ENCODE results near the gene TMSB4X.
A peak's percentile ranks its signal among the peaks of the same experiment; 100 is the strongest.

TMSB4X gene

DNA sequence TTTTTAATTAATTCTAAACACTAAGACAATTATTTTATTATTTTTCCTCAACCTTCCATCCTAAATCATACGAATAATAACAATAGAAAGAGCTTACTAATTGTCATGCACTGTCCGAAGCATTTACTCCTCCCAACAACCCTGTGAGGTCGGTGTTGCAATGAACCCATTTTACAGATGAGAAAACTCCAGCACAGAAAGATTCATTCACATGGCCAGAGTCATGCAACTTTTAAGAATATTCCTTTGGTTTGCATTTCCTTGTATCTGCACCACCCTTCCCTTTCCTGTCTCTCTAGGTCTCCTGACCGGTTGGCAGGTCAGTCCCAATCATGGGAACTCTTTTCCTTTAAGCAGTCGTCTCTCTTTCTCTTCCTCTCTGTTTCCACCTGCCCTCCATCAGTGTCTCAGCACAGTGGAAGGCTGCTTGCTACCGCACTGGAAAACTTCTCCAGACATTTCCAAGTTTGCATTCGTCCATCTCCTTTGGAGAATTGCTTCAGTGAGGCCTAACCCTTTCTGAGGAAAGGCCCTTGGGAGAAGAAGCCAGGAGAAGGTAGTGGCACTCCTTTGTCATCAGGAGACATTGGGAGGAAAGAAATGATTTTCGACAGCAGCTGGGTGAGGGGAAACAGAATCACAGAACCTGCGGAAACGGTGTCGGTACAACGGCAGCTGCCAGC lies 1.9 kb upstream of the TMSB4X start:
- H3K4me1 ChIP-seq (ENCODE audit: control insufficient read depth, low read length) = peaks cover 64% of the 10 kb centered on the region

DNA sequence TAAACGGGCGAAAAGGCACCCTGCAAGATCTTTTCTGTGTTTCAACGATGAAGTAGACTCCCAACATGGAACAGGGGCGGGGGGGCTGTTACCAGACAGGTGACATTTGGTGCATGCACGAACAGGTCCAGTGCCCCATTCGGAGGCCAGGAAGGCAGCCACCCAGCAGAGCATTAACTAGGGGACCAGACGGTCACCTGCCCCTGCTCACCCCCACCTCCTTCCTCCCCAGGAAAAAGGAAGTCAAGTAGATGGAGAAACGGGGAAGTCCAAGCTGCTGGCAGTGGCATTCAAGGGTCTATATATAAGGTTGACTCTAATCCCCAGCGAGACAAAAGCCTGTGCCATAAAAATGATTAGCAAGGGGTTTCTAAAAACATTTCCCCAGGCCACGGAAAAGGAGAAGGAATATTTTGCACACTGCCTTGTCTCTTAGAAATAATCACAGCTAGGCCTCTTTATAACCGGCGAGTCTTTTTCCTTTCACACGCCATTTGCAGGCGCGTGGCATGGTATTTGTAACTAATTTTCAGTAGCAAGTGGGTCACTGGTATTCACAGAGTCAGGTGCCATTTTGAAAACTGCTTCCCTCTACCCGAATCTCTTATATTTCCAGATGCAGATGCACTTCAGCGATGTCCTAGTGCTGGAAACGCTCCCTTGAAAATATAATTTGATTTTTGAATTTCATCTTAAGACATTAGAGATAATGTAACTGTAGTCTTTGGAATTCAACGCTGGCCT lies 1.2 kb upstream of the TMSB4X start:
- peaks cover 43% of the 10 kb centered on the region for H3K79me2 ChIP-seq (ENCODE audit: control insufficient read depth, low read length)
- no peaks in the 10 kb centered on the region for H3K27me3 ChIP-seq (ENCODE audit: control insufficient read depth, low read length)
- H3F3A ChIP-seq (ENCODE audit: control insufficient read depth, insufficient read depth) = peaks cover 54% of the 10 kb centered on the region
- peaks cover 27% of the 10 kb centered on the region for H3K36me3 ChIP-seq (ENCODE audit: control insufficient read depth, low read length)
- no peaks in the 10 kb centered on the region for H4K20me1 ChIP-seq (ENCODE audit: control insufficient read depth, insufficient read depth, low read depth, low read length)
- no peak for TF ChIP-seq EZH2phosphoT487 (IDR thresholded peaks at IDR 0.05; ENCODE audit: borderline replicate concordance, low read length)
- TF ChIP-seq, protein P1, sequence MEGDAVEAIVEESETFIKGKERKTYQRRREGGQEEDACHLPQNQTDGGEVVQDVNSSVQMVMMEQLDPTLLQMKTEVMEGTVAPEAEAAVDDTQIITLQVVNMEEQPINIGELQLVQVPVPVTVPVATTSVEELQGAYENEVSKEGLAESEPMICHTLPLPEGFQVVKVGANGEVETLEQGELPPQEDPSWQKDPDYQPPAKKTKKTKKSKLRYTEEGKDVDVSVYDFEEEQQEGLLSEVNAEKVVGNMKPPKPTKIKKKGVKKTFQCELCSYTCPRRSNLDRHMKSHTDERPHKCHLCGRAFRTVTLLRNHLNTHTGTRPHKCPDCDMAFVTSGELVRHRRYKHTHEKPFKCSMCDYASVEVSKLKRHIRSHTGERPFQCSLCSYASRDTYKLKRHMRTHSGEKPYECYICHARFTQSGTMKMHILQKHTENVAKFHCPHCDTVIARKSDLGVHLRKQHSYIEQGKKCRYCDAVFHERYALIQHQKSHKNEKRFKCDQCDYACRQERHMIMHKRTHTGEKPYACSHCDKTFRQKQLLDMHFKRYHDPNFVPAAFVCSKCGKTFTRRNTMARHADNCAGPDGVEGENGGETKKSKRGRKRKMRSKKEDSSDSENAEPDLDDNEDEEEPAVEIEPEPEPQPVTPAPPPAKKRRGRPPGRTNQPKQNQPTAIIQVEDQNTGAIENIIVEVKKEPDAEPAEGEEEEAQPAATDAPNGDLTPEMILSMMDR (IDR thresholded peaks at IDR 0.05; ENCODE audit: low read depth, low read length, poor library complexity, severe bottlenecking) = no peak
- peak overlapping the region; percentile 93 for H3K4me3 ChIP-seq (ENCODE audit: low read length)
- H3K9me2 ChIP-seq (replicated peaks; ENCODE audit: control insufficient read depth, low read length) = no peaks in the 10 kb centered on the region
- peak overlapping the region; percentile 99 for H3K27ac ChIP-seq (ENCODE audit: low read depth, low read length)
- H3K4me2 ChIP-seq (ENCODE audit: low read length) = peak overlapping the region; percentile 92
- H3K4me1 ChIP-seq (ENCODE audit: control insufficient read depth, low read length) = peaks cover 64% of the 10 kb centered on the region
- H3K9me3 ChIP-seq (ENCODE audit: control insufficient read depth, insufficient read depth, low read length) = no peaks in the 10 kb centered on the region

More for the DNA sequence above, 1.9 kb upstream of the TMSB4X start:
- Histone ChIP-seq H3K9me2 (replicated peaks; ENCODE audit: control insufficient read depth, low read length) (no peaks in the 10 kb centered on the region), H3K79me2 (ENCODE audit: control insufficient read depth, low read length) (peaks cover 43% of the 10 kb centered on the region), H3K4me2 (ENCODE audit: low read length) (peak overlapping the region; percentile 92), H3K4me3 (ENCODE audit: low read length) (peak overlapping the region; percentile 93), H3K27me3 (ENCODE audit: control insufficient read depth, low read length) (no peaks in the 10 kb centered on the region), H3K36me3 (ENCODE audit: control insufficient read depth, low read length) (peaks cover 27% of the 10 kb centered on the region), H3F3A (ENCODE audit: control insufficient read depth, insufficient read depth) (peaks cover 53% of the 10 kb centered on the region), H4K20me1 (ENCODE audit: control insufficient read depth, insufficient read depth, low read depth, low read length) (no peaks in the 10 kb centered on the region), H3K27ac (ENCODE audit: low read depth, low read length) (peak overlapping the region; percentile 99), H3K9me3 (ENCODE audit: control insufficient read depth, insufficient read depth, low read length) (no peaks in the 10 kb centered on the region)
- no peak for TF ChIP-seq EZH2phosphoT487 (IDR thresholded peaks at IDR 0.05; ENCODE audit: borderline replicate concordance, low read length)
- TF ChIP-seq, protein P1 (IDR thresholded peaks at IDR 0.05; ENCODE audit: low read depth, low read length, poor library complexity, severe bottlenecking) = no peak

DNA sequence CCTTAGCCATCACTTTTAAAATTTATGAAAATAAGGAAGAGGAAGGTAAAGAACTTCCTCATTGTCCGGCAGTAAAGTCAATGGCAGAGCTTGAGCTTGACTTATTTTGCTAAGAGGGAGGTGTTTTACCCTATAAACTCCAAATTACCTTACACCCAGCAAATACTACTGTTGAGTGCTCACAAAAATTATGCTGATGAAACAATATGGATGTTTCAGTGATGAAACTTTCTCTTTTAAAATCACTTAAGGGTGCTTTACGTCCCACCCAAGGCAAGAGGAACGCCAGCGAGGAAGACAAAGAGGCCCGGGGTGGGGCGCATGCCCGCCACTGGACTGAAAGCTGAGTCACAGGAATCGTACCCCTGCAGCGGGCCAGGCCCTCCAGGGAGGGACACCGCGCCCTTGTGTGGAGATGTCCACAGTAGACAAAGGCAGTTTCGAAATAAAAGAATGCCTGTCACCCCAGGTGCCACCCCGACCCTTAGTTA lies 560 bp upstream of the TMSB4X start:
- H4K20me1 ChIP-seq (ENCODE audit: control insufficient read depth, insufficient read depth, low read depth, low read length) = no peaks in the 10 kb centered on the region
- H3K4me2 ChIP-seq (ENCODE audit: low read length) = peak overlapping the region; percentile 92
- no peaks in the 10 kb centered on the region for H3K9me3 ChIP-seq (ENCODE audit: control insufficient read depth, insufficient read depth, low read length)
- H3K27me3 ChIP-seq (ENCODE audit: control insufficient read depth, low read length) = no peaks in the 10 kb centered on the region
- peaks cover 27% of the 10 kb centered on the region for H3K36me3 ChIP-seq (ENCODE audit: control insufficient read depth, low read length)
- peak overlapping the region; percentile 99 for H3K27ac ChIP-seq (ENCODE audit: low read depth, low read length)
- peak overlapping the region; percentile 93 for H3K4me3 ChIP-seq (ENCODE audit: low read length)
- peaks cover 58% of the 10 kb centered on the region for H3F3A ChIP-seq (ENCODE audit: control insufficient read depth, insufficient read depth)
- peaks cover 64% of the 10 kb centered on the region for H3K4me1 ChIP-seq (ENCODE audit: control insufficient read depth, low read length)
- no peaks in the 10 kb centered on the region for H3K9me2 ChIP-seq (replicated peaks; ENCODE audit: control insufficient read depth, low read length)
- TF ChIP-seq EZH2phosphoT487 (IDR thresholded peaks at IDR 0.05; ENCODE audit: borderline replicate concordance, low read length) = no peak
- H3K79me2 ChIP-seq (ENCODE audit: control insufficient read depth, low read length) = peaks cover 43% of the 10 kb centered on the region

DNA sequence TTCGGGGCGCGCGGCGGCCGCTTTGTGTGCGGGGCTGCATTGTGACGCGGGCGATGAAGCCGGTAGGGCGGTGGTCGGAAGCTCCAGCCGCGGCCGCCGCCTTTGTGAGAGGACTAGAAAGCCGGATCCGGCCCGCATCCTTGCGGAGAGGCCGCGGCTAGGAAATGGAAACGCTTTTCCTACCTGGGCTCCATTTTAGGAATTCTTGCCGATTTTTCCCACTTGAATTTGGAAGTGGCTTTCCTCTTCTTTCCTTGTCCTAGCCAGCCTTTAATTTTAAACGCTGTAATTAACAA lies 708 bp downstream of the TMSB4X start:
- TF ChIP-seq EZH2phosphoT487 (IDR thresholded peaks at IDR 0.05; ENCODE audit: borderline replicate concordance, low read length) = no peak
- TF ChIP-seq, protein P1 (IDR thresholded peaks at IDR 0.05; ENCODE audit: low read depth, low read length, poor library complexity, severe bottlenecking) = no peak
- Histone ChIP-seq H3F3A (ENCODE audit: control insufficient read depth, insufficient read depth) (peaks cover 54% of the 10 kb centered on the region), H3K4me2 (ENCODE audit: low read length) (peak overlapping the region; percentile 92)

More for the DNA sequence above, 708 bp downstream of the TMSB4X start:
- peaks cover 43% of the 10 kb centered on the region for H3K79me2 ChIP-seq (ENCODE audit: control insufficient read depth, low read length)
- no peaks in the 10 kb centered on the region for H3K27me3 ChIP-seq (ENCODE audit: control insufficient read depth, low read length)
- H3K9me2 ChIP-seq (replicated peaks; ENCODE audit: control insufficient read depth, low read length) = no peaks in the 10 kb centered on the region
- peak overlapping the region; percentile 99 for H3K27ac ChIP-seq (ENCODE audit: low read depth, low read length)
- peak overlapping the region; percentile 93 for H3K4me3 ChIP-seq (ENCODE audit: low read length)
- peaks cover 69% of the 10 kb centered on the region for H3K4me1 ChIP-seq (ENCODE audit: control insufficient read depth, low read length)
- no peaks in the 10 kb centered on the region for H3K9me3 ChIP-seq (ENCODE audit: control insufficient read depth, insufficient read depth, low read length)
- peaks cover 27% of the 10 kb centered on the region for H3K36me3 ChIP-seq (ENCODE audit: control insufficient read depth, low read length)
- H4K20me1 ChIP-seq (ENCODE audit: control insufficient read depth, insufficient read depth, low read depth, low read length) = no peaks in the 10 kb centered on the region
